GM18907 (cell line): ENCODE results near the gene SYCE3.

Source experiments
- ATAC-seq: cut with Tn5 transposase; IDR thresholded peaks from one replicate; pipeline ENCODE4 v1.9.1; 2021; ENCODE audit warnings: mild to moderate bottlenecking, moderate library complexity; ENCODE audit not compliant: unreplicated experiment

SYCE3 gene

GRCh38 chr22:50576806-50577696 is 14.3 kb upstream of the SYCE3 start:
- no peak for ATAC-seq

GRCh38 chr22:50576070-50576469 is 13.4 kb upstream of the SYCE3 start:
- no peak for ATAC-seq

GRCh38 chr22:50575426-50575941 is 12.8 kb upstream of the SYCE3 start:
- no peak for ATAC-seq

- no peak for ATAC-seq
These were observed 11.7 kb upstream of the SYCE3 start for GRCh38 chr22:50574383-50574755.

- ATAC-seq = no peak
These were observed 11.0 kb upstream of the SYCE3 start for GRCh38 chr22:50573491-50574382.

- ATAC-seq = no peak
These were observed 10.2 kb upstream of the SYCE3 start for GRCh38 chr22:50572965-50573364.

GRCh38 chr22:50571264-50572175 is 8.8 kb upstream of the SYCE3 start:
- no peak for ATAC-seq

GRCh38 chr22:50570861-50571260 is 8.1 kb upstream of the SYCE3 start:
- ATAC-seq = no peak

GRCh38 chr22:50569896-50570535 is 7.3 kb upstream of the SYCE3 start:
- no peak for ATAC-seq

- no peak for ATAC-seq
These were observed 6.3 kb upstream of the SYCE3 start for GRCh38 chr22:50569041-50569459.

- no peak for ATAC-seq
These were observed 5.9 kb upstream of the SYCE3 start for GRCh38 chr22:50568626-50569025.

- ATAC-seq = no peak
These were observed 5.1 kb upstream of the SYCE3 start for GRCh38 chr22:50567721-50568252.

- no peak for ATAC-seq
These were observed 1.6 kb upstream of the SYCE3 start for GRCh38 chr22:50564289-50564688.

- peak; percentile 13 for ATAC-seq
These were observed 868 bp upstream of the SYCE3 start for GRCh38 chr22:50563413-50564160.

GRCh38 chr22:50561401-50562358 is 1.0 kb downstream of the SYCE3 start:
- no peak for ATAC-seq

GRCh38 chr22:50560034-50560433 is 2.7 kb downstream of the SYCE3 start:
- no peak for ATAC-seq

- ATAC-seq = no peak
These were observed 6.0 kb downstream of the SYCE3 start for GRCh38 chr22:50556703-50557102.

GRCh38 chr22:50553310-50553709 is 9.4 kb downstream of the SYCE3 start:
- no peak for ATAC-seq
